LNCaP clone FGC (cell line): ENCODE results near the gene PSTPIP2.
A peak's percentile ranks its signal among the peaks of the same experiment; 100 is the strongest.

Experiments used
- DNase-seq: peaks from one replicate; pipeline ENCODE4 v3.0.0-alpha.2; 2011; ENCODE audit warnings: low read depth
- H3K4me3 ChIP-seq: 2 replicates; pipeline ENCODE4 v1.5.1; 2011; ENCODE audit warnings: mild to moderate bottlenecking, low read depth, low read length, control low read depth
- CTCF ChIP-seq: IDR thresholded peaks from 2 replicates; pipeline ENCODE4 v1.5.1; 2012; ENCODE audit warnings: mild to moderate bottlenecking; ENCODE audit not compliant: control insufficient read depth, insufficient read depth; ENCODE audit errors: extremely low read depth

Gene PSTPIP2

GRCh38 chr18:46080156-46080555 lies 8.1 kb upstream of the PSTPIP2 start:
- DNase-seq, result no peak
- no peak for TF ChIP-seq CTCF
- H3K4me3 ChIP-seq, result no peak overlapping the region

DNA sequence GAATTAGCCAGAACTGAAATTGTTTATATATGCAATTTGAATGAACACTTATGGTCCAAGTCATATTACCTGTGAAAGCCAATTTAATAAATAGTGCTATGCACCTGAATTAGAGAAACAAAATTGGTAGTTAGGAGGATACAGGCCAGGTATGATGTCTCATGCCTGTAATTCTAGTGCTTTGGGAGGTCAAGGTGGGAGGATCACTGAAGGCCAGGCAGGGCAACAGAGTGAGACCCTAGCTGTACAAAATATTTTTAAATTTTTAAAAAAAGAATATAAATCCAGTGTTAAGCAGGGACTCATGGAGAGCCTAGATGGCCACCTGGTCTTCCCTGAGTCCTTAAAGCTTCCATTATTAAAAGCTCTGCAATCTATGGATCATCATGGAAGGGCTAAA lies 7.3 kb upstream of the PSTPIP2 start:
- no peak overlapping the region for H3K4me3 ChIP-seq
- no peak for DNase-seq
- TF ChIP-seq CTCF, result no peak

DNA sequence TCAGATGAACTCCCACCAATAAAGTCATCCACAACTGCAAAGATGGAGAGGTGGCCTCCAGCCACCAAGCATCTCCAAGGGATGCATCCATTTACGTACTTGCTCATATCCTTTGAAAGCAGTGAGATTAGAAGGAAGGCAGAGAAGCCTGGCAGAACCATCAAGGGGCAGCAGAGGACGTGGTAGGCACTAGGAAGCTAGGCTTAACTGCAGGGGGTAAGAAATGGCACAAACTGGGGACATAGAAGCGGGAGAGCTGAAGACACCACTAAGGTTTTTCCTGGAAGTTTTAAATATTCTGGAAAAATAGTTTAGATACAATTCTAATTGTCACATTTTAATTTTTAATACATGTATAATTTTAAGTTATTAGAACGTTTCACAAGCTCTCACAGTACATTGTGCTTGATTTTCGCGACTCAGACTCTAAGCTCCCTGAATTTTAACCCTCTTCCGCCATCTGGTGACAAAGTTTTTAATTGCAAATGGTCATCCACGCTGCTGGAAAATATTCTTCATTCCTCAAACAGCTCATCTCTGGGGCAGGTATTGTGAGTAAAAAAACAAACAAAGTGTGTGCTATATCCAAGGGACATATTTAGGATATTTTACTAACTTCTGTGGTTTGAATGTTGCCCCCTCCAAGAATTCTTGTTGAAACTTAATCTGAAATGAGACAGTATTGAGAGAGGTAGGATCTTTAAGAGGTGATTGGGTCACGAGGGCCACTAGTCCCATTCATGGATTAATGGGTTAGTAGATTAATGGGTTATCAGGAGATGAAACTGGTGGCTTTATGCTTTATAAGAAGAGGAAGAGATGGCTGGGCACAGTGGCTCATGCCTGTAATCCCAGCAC lies 1.6 kb upstream of the PSTPIP2 start:
- peak; percentile 68 for TF ChIP-seq CTCF
- DNase-seq, result no peak
- H3K4me3 ChIP-seq, result no peak overlapping the region

DNA sequence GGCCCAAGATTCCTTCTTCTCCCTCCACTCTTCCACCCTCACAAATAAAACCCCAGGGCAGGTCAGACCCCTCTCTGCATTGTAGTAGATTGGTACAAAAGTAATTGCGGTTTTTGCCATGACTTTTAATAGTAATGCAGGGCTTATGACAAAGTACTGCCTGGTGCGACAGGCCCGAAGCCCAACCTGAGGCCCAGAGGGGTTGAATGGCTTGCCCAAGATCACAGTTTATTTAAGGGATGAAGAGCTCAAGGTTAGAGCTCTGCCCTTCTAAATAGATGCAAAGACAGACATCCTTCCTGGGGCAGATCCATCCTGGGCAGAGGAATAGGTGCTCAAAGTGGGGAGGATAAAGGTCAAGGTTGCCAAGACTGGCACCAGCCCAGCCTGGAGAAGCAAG lies 899 bp upstream of the PSTPIP2 start:
- no peak for TF ChIP-seq CTCF
- H3K4me3 ChIP-seq, result no peak overlapping the region
- DNase-seq, result no peak

DNA sequence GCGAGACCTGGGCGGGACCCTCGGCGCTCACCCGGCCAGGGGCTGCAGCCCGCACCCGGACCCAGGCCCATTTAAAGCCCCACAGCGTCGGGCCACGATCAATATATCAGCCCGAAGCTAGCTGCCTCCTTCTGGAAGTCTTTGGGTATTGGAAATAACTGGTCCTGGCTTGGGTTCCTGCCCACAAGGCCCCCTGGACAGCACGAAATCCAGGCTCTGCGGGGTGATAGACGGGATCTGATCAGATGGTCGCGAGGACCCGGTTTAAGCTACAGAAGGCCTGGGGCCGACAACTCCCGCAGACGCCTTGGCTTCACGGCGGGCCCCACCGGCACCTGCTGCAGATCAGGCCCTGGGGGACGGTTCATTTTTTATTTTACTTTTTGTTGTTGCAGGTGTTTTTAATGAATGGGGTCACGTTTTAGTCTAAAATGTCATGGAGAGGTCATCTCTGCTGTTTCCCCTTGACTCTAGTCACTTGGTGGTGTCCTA lies 362 bp upstream of the PSTPIP2 start:
- DNase-seq, result no peak
- peak overlapping the region; percentile 49 for H3K4me3 ChIP-seq
- TF ChIP-seq CTCF, result no peak

- DNase-seq, result no peak
- TF ChIP-seq CTCF, result no peak
- peak overlapping the region; percentile 49 for H3K4me3 ChIP-seq
Observed at GRCh38 chr18:46070815-46071652, 1.0 kb downstream of the PSTPIP2 start.
